Measurements from ENCODE around the gene MAP3K10.
"Not testable (repeated sequence)": the region's sequence is repeated elsewhere in the genome, so short reads cannot be mapped to it uniquely, and the experiment has no call there.

MAP3K10 gene

GRCh38 chr19:40190891-40191835, at the start of gene MAP3K10:
Gene MAP3K10 (plus strand): TSS chr19:40191426. CDS start chr19:40192032, 606 bp downstream.
- Histone ChIP-seq H3K9me3 (ENCODE audit: low read length) (no peaks in the 10 kb centered on the region), H3K4me3 (ENCODE audit: low read length) (peak within 1 kb of the TSS; percentile 98), H3K4me1 (ENCODE audit: insufficient read depth, low read length) (peaks cover 15% of the 10 kb centered on the region), H3K36me3 (ENCODE audit: insufficient read depth, low read length) (no peaks in the 10 kb centered on the region), H3K27me3 (ENCODE audit: insufficient read depth, low read length) (no peaks in the 10 kb centered on the region), H2AFZ (ENCODE audit: low read depth, low read length) (peak within 1 kb of the TSS; percentile 99)

GRCh38 chr19:40141551-40141950, 49.7 kb upstream of the MAP3K10 start:
- no peak overlapping the region for H2AFZ ChIP-seq (ENCODE audit: low read depth, low read length)
- no peak overlapping the region for H3K4me3 ChIP-seq (ENCODE audit: low read length)
- no peaks in the 10 kb centered on the region for H3K9me3 ChIP-seq (ENCODE audit: low read length)
- H3K4me1 ChIP-seq (ENCODE audit: insufficient read depth, low read length), result peaks cover 4% of the 10 kb centered on the region
- H3K36me3 ChIP-seq (ENCODE audit: insufficient read depth, low read length), result no peaks in the 10 kb centered on the region
- H3K27me3 ChIP-seq (ENCODE audit: insufficient read depth, low read length), result peaks cover 12% of the 10 kb centered on the region

GRCh38 chr19:40143612-40144011, 47.6 kb upstream of the MAP3K10 start:
- no peaks in the 10 kb centered on the region for H3K9me3 ChIP-seq (ENCODE audit: low read length)
- H3K4me3 ChIP-seq (ENCODE audit: low read length), result no peak overlapping the region
- H2AFZ ChIP-seq (ENCODE audit: low read depth, low read length), result no peak overlapping the region
- no peaks in the 10 kb centered on the region for H3K36me3 ChIP-seq (ENCODE audit: insufficient read depth, low read length)
- peaks cover 8% of the 10 kb centered on the region for H3K27me3 ChIP-seq (ENCODE audit: insufficient read depth, low read length)
- H3K4me1 ChIP-seq (ENCODE audit: insufficient read depth, low read length), result peaks cover 4% of the 10 kb centered on the region

- Histone ChIP-seq H3K27me3 (ENCODE audit: insufficient read depth, low read length) (peaks cover 8% of the 10 kb centered on the region), H3K9me3 (ENCODE audit: low read length) (no peaks in the 10 kb centered on the region), H3K4me1 (ENCODE audit: insufficient read depth, low read length) (peaks cover 4% of the 10 kb centered on the region), H3K4me3 (ENCODE audit: low read length) (no peak overlapping the region), H3K36me3 (ENCODE audit: insufficient read depth, low read length) (no peaks in the 10 kb centered on the region), H2AFZ (ENCODE audit: low read depth, low read length) (peak overlapping the region; percentile 46)
Observed at GRCh38 chr19:40144151-40144550, 47.1 kb upstream of the MAP3K10 start.

- no peaks in the 10 kb centered on the region for H3K9me3 ChIP-seq (ENCODE audit: low read length)
- no peaks in the 10 kb centered on the region for H3K36me3 ChIP-seq (ENCODE audit: insufficient read depth, low read length)
- H3K4me3 ChIP-seq (ENCODE audit: low read length), result no peak overlapping the region
- peaks cover 8% of the 10 kb centered on the region for H3K27me3 ChIP-seq (ENCODE audit: insufficient read depth, low read length)
- peaks cover 4% of the 10 kb centered on the region for H3K4me1 ChIP-seq (ENCODE audit: insufficient read depth, low read length)
- H2AFZ ChIP-seq (ENCODE audit: low read depth, low read length), result no peak overlapping the region
Observed at GRCh38 chr19:40144947-40145748, 46.1 kb upstream of the MAP3K10 start.

GRCh38 chr19:40145749-40146029, 45.5 kb upstream of the MAP3K10 start:
- H3K27me3 ChIP-seq (ENCODE audit: insufficient read depth, low read length), result not testable (repeated sequence)

GRCh38 chr19:40147338-40147692, 43.9 kb upstream of the MAP3K10 start:
- Histone ChIP-seq H3K36me3 (ENCODE audit: insufficient read depth, low read length) (no peaks in the 10 kb centered on the region), H3K27me3 (ENCODE audit: insufficient read depth, low read length) (peaks cover 3% of the 10 kb centered on the region)

More at GRCh38 chr19:40145749-40146029, 45.5 kb upstream of the MAP3K10 start:
- H2AFZ ChIP-seq (ENCODE audit: low read depth, low read length); H3K4me3 ChIP-seq (ENCODE audit: low read length); H3K4me1 ChIP-seq (ENCODE audit: insufficient read depth, low read length); H3K36me3 ChIP-seq (ENCODE audit: insufficient read depth, low read length); H3K9me3 ChIP-seq (ENCODE audit: low read length): not testable (repeated sequence)

GRCh38 chr19:40147693-40148347, 43.4 kb upstream of the MAP3K10 start:
- H3K4me3 ChIP-seq (ENCODE audit: low read length), result no peak overlapping the region
- no peak overlapping the region for H2AFZ ChIP-seq (ENCODE audit: low read depth, low read length)
- H3K36me3 ChIP-seq (ENCODE audit: insufficient read depth, low read length), result no peaks in the 10 kb centered on the region
- H3K9me3 ChIP-seq (ENCODE audit: low read length), result no peaks in the 10 kb centered on the region
- peaks cover 4% of the 10 kb centered on the region for H3K4me1 ChIP-seq (ENCODE audit: insufficient read depth, low read length)
- H3K27me3 ChIP-seq (ENCODE audit: insufficient read depth, low read length), result peaks cover 3% of the 10 kb centered on the region

More at GRCh38 chr19:40147338-40147692, 43.9 kb upstream of the MAP3K10 start:
- no peaks in the 10 kb centered on the region for H3K9me3 ChIP-seq (ENCODE audit: low read length)
- H3K4me3 ChIP-seq (ENCODE audit: low read length), result no peak overlapping the region
- H3K4me1 ChIP-seq (ENCODE audit: insufficient read depth, low read length), result peaks cover 4% of the 10 kb centered on the region
- H2AFZ ChIP-seq (ENCODE audit: low read depth, low read length), result no peak overlapping the region

GRCh38 chr19:40149501-40149900, 41.7 kb upstream of the MAP3K10 start:
- Histone ChIP-seq H3K36me3 (ENCODE audit: insufficient read depth, low read length) (no peaks in the 10 kb centered on the region), H3K4me3 (ENCODE audit: low read length) (no peak overlapping the region), H3K27me3 (ENCODE audit: insufficient read depth, low read length) (peaks cover 5% of the 10 kb centered on the region), H2AFZ (ENCODE audit: low read depth, low read length) (no peak overlapping the region), H3K4me1 (ENCODE audit: insufficient read depth, low read length) (no peaks in the 10 kb centered on the region), H3K9me3 (ENCODE audit: low read length) (no peaks in the 10 kb centered on the region)

GRCh38 chr19:40150170-40150569, 41.1 kb upstream of the MAP3K10 start:
- peaks cover 5% of the 10 kb centered on the region for H3K27me3 ChIP-seq (ENCODE audit: insufficient read depth, low read length)
- H2AFZ ChIP-seq (ENCODE audit: low read depth, low read length), result no peak overlapping the region
- H3K9me3 ChIP-seq (ENCODE audit: low read length), result no peaks in the 10 kb centered on the region
- no peaks in the 10 kb centered on the region for H3K36me3 ChIP-seq (ENCODE audit: insufficient read depth, low read length)
- no peaks in the 10 kb centered on the region for H3K4me1 ChIP-seq (ENCODE audit: insufficient read depth, low read length)
- no peak overlapping the region for H3K4me3 ChIP-seq (ENCODE audit: low read length)

- H3K4me1 ChIP-seq (ENCODE audit: insufficient read depth, low read length), result no peaks in the 10 kb centered on the region
- no peak overlapping the region for H2AFZ ChIP-seq (ENCODE audit: low read depth, low read length)
- peaks cover 2% of the 10 kb centered on the region for H3K27me3 ChIP-seq (ENCODE audit: insufficient read depth, low read length)
- no peaks in the 10 kb centered on the region for H3K36me3 ChIP-seq (ENCODE audit: insufficient read depth, low read length)
- no peak overlapping the region for H3K4me3 ChIP-seq (ENCODE audit: low read length)
- no peaks in the 10 kb centered on the region for H3K9me3 ChIP-seq (ENCODE audit: low read length)
Observed at GRCh38 chr19:40154121-40154680, 37.0 kb upstream of the MAP3K10 start.

- Histone ChIP-seq H3K4me3 (ENCODE audit: low read length) (no peak overlapping the region), H3K4me1 (ENCODE audit: insufficient read depth, low read length) (no peaks in the 10 kb centered on the region), H3K9me3 (ENCODE audit: low read length) (no peaks in the 10 kb centered on the region)
Observed at GRCh38 chr19:40155749-40156265, 35.4 kb upstream of the MAP3K10 start.

More at GRCh38 chr19:40155749-40156265, 35.4 kb upstream of the MAP3K10 start:
- Histone ChIP-seq H3K27me3 (ENCODE audit: insufficient read depth, low read length) (peaks cover 2% of the 10 kb centered on the region), H2AFZ (ENCODE audit: low read depth, low read length) (no peak overlapping the region), H3K36me3 (ENCODE audit: insufficient read depth, low read length) (no peaks in the 10 kb centered on the region)
